DMS53 treated with DMSO at 0.1 percent for 48 hours (cell line): ENCODE results near the gene PRRX2.
A peak's percentile ranks its signal among the peaks of the same experiment; 100 is the strongest.
"Not testable (repeated sequence)": the region's sequence is repeated elsewhere in the genome, so short reads cannot be mapped to it uniquely, and the experiment has no call there.

Experiments used
- DNase-seq: peaks from one replicate; lab custom pipeline; 2025; ENCODE audit not compliant: unreplicated experiment; lab: John Stamatoyannopoulos, UW

Gene PRRX2

DNA sequence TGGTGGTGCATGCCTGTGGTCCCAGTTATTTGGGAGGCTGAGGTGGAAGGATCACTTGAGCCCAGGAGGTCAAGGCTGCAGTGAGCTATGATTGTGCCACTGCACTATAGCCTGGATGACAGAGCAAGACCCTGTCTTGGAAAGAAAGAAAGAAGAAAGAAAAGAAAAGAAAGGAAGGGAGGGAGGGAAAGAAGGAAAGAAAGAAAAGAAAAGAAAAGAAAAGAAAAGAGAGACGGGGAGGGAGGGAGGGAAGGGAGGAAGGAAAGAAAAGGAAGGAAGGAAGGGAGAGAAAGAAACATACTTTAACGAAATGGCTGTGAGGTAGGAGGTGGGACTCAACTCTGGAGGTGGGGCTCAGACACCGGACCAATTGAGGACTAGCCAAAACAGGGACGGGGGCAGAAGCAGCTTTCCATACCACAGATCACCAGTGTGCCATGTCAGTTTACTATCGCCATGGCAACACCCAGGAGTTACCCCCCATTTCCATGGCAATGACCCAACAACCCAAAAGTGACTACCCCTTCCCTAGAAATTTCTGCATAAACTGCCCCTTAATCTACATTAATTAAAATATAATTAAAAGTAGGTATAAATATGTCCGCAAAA, 66.1 kb downstream of the PRRX2 start:
- DNase-seq: no peak

- DNase-seq: no peak
Observed at GRCh38 chr9:129732100-129732499, 66.7 kb downstream of the PRRX2 start.

- no peak for DNase-seq
Observed at GRCh38 chr9:129732946-129733631, 67.6 kb downstream of the PRRX2 start.

GRCh38 chr9:129733632-129733953, 68.1 kb downstream of the PRRX2 start:
- DNase-seq: no peak

GRCh38 chr9:129735546-129735945, 70.1 kb downstream of the PRRX2 start:
- DNase-seq: no peak

- DNase-seq: no peak
Observed at GRCh38 chr9:129736334-129736733, 70.9 kb downstream of the PRRX2 start.

- DNase-seq: peak; percentile 63
Observed at GRCh38 chr9:129737479-129738274, 72.2 kb downstream of the PRRX2 start.

- DNase-seq: no peak
Observed at GRCh38 chr9:129739432-129739831, 74.0 kb downstream of the PRRX2 start.

DNA sequence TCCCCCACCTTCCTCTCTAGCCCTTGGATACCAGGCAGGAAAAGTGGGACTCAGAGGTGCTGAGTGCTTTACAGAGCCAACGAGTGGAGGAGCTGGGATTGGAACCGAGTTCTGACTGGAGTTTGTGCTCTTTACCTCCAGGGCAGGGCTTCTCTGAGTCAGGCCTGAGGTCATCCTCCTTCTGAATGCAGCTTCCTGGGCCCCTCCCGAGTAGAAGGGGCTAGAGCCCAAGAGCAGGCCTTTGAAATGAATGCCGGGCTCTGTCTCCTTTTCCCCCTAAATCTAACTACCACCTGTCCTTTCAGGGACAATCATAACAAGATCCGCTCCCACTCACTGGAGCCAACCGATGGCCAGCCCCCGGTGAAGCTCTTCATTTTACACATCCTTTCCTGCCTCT, 74.7 kb downstream of the PRRX2 start:
- no peak for DNase-seq

GRCh38 chr9:129740666-129741464, 75.4 kb downstream of the PRRX2 start:
- no peak for DNase-seq

GRCh38 chr9:129745200-129745599, 79.8 kb downstream of the PRRX2 start:
- DNase-seq: no peak

DNA sequence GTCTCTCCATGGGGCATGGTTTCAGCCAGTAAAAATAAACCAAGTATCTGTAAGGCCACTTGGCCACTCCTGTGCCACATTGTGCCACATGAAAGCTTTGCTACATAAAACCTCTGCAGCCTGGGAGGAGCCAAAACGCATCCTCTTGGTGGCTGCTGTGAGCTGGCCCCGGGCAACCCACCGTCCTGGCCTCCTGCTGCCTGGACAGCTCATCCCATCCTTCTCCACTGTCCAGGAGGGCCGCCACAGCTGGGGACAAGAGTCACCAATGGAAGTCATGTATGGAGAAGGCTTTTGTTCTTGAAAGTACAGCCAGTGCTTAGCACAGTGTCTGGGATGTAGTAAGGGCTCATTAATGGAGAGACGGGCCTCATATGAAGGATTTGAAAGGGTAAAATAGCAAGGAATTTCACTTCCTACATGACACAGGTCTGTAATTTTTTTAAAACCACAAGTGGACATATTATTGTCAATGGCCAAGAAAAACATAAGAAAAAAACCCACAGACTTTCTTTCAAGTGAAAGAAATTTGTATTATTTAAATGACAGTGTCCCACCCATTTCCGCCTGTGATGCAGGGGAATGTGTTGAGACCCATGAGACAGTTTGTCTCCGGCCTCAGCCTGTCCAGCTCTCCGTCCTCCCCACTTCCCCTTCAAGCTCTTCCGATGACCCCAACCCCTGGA, 80.8 kb downstream of the PRRX2 start:
- no peak for DNase-seq

- DNase-seq: no peak
Observed at GRCh38 chr9:129748249-129748648, 82.8 kb downstream of the PRRX2 start.

DNA sequence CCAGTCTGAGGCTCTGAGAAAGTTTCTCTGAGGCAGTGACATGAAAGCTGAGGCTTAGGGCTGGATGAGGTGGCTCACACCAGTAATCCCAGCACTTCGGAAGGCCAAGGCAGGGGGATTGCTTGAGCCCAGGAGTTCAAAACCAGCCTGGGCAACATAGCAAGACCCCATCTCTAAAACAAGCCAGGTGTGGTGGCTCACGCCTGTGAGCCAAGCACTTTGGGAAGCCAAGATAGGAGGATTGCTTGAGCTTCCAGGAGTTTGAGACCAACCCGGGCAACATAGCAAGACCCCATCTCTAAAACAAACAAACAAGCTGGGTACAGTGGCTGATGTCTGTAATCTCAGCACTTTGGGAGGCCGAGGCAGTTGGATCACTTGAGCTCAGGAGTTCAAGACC, 83.6 kb downstream of the PRRX2 start:
- DNase-seq: not testable (repeated sequence)

- DNase-seq: no peak
Observed at GRCh38 chr9:129749575-129749974, 84.1 kb downstream of the PRRX2 start.

- DNase-seq: no peak
Observed at GRCh38 chr9:129750013-129750638, 84.7 kb downstream of the PRRX2 start.

- DNase-seq: peak; percentile 32
Observed at GRCh38 chr9:129751841-129752801, 86.7 kb downstream of the PRRX2 start.

- DNase-seq: peak; percentile 72
Observed at GRCh38 chr9:129752900-129753729, 87.7 kb downstream of the PRRX2 start, which contains the start of gene PTGES. TSS of gene PTGES (minus strand) at chr9:129753042. CDS start at chr9:129753012, 30 bp downstream.
